Breast epithelium (tissue), 3 donors: ENCODE measurements around the gene POLD1.

ENCODE experiments used
- POLR2A ChIP-seq: fragments of 450-650 bp; IDR thresholded peaks from one replicate; pipeline ENCODE4 v1.6.1; 2016; ENCODE audit warnings: antibody characterized with exemption, mild to moderate bottlenecking, moderate library complexity
- POLR2AphosphoS5 ChIP-seq, 3 donors: sonication (generic); formaldehyde crosslinking; IDR thresholded peaks; one replicate each; pipeline ENCODE4 v1.6.1; 2017; ENCODE audit warnings: antibody characterized with exemption in 3 of 3
- TF ChIP-seq, protein P1 (sequence below), 3 donors: fragments of 450-650 bp; IDR thresholded peaks; one replicate each; pipeline ENCODE4 v1.5.1; 2016 to 2017; ENCODE audit warnings: antibody characterized with exemption in 3 of 3, mild to moderate bottlenecking in 3 of 3, moderate library complexity in 3 of 3

GRCh38 chr19:50361290-50362029, 22.7 kb upstream of the POLD1 start:
- TF ChIP-seq, protein P1, sequence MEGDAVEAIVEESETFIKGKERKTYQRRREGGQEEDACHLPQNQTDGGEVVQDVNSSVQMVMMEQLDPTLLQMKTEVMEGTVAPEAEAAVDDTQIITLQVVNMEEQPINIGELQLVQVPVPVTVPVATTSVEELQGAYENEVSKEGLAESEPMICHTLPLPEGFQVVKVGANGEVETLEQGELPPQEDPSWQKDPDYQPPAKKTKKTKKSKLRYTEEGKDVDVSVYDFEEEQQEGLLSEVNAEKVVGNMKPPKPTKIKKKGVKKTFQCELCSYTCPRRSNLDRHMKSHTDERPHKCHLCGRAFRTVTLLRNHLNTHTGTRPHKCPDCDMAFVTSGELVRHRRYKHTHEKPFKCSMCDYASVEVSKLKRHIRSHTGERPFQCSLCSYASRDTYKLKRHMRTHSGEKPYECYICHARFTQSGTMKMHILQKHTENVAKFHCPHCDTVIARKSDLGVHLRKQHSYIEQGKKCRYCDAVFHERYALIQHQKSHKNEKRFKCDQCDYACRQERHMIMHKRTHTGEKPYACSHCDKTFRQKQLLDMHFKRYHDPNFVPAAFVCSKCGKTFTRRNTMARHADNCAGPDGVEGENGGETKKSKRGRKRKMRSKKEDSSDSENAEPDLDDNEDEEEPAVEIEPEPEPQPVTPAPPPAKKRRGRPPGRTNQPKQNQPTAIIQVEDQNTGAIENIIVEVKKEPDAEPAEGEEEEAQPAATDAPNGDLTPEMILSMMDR (IDR thresholded peaks at IDR 0.05) = no peak
- TF ChIP-seq POLR2AphosphoS5 (IDR thresholded peaks at IDR 0.05) = no peak
- no peak for TF ChIP-seq POLR2A
